ENCODE results near the gene ZHX3. TPM values are rescaled to one million over a fixed set of nuclear protein-coding genes. Genes with fewer than 3 reads are reported as not detected.

ZHX3 gene
- total RNA-seq, 1 donor from 2014 or later: 9.1 TPM

GRCh38 chr20:41204304-41205265 is 112.9 kb downstream of the ZHX3 start:
- H3K27me3 Mint-ChIP-seq: no peaks in the 10 kb centered on the region
- H3K4me3 Mint-ChIP-seq (ENCODE audit: low read depth): no peak overlapping the region
- no peak for DNase-seq (ENCODE audit: low spot score, unreplicated experiment)
- no peaks in the 10 kb centered on the region for H3K9me3 Mint-ChIP-seq (ENCODE audit: low read depth)
- no peaks in the 10 kb centered on the region for H3K4me1 Mint-ChIP-seq (ENCODE audit: low read depth)
- no peak overlapping the region for H3K27ac Mint-ChIP-seq
- TF ChIP-seq CTCF (IDR thresholded peaks at IDR 0.05; ENCODE audit: unreplicated experiment): no peak
- H3K36me3 Mint-ChIP-seq (ENCODE audit: insufficient read depth): peaks cover 9% of the 10 kb centered on the region

GRCh38 chr20:41203660-41204059 is 113.9 kb downstream of the ZHX3 start:
- Mint-ChIP-seq H3K4me3 (ENCODE audit: low read depth) (no peak overlapping the region), H3K4me1 (ENCODE audit: low read depth) (no peaks in the 10 kb centered on the region), H3K36me3 (ENCODE audit: insufficient read depth) (peaks cover 13% of the 10 kb centered on the region), H3K9me3 (ENCODE audit: low read depth) (peaks cover 6% of the 10 kb centered on the region), H3K27ac (no peak overlapping the region), H3K27me3 (no peaks in the 10 kb centered on the region)
- TF ChIP-seq CTCF (IDR thresholded peaks at IDR 0.05; ENCODE audit: unreplicated experiment): no peak
- no peak for DNase-seq (ENCODE audit: low spot score, unreplicated experiment)

GRCh38 chr20:41202426-41202825 is 115.1 kb downstream of the ZHX3 start:
- no peaks in the 10 kb centered on the region for H3K27me3 Mint-ChIP-seq

GRCh38 chr20:41201760-41202159 is 115.8 kb downstream of the ZHX3 start:
- Mint-ChIP-seq H3K4me3 (ENCODE audit: low read depth) (no peak overlapping the region), H3K27me3 (no peaks in the 10 kb centered on the region), H3K36me3 (ENCODE audit: insufficient read depth) (peaks cover 19% of the 10 kb centered on the region), H3K27ac (no peak overlapping the region), H3K4me1 (ENCODE audit: low read depth) (no peaks in the 10 kb centered on the region), H3K9me3 (ENCODE audit: low read depth) (peaks cover 15% of the 10 kb centered on the region)
- no peak for TF ChIP-seq CTCF (IDR thresholded peaks at IDR 0.05; ENCODE audit: unreplicated experiment)
- DNase-seq (ENCODE audit: low spot score, unreplicated experiment): no peak

More at GRCh38 chr20:41202426-41202825, 115.1 kb downstream of the ZHX3 start:
- no peak for DNase-seq (ENCODE audit: low spot score, unreplicated experiment)
- Mint-ChIP-seq H3K27ac (no peak overlapping the region), H3K9me3 (ENCODE audit: low read depth) (peaks cover 12% of the 10 kb centered on the region), H3K36me3 (ENCODE audit: insufficient read depth) (peaks cover 19% of the 10 kb centered on the region), H3K4me3 (ENCODE audit: low read depth) (no peak overlapping the region), H3K4me1 (ENCODE audit: low read depth) (no peaks in the 10 kb centered on the region)
- no peak for TF ChIP-seq CTCF (IDR thresholded peaks at IDR 0.05; ENCODE audit: unreplicated experiment)

GRCh38 chr20:41200446-41201202 is 116.9 kb downstream of the ZHX3 start:
- Mint-ChIP-seq H3K36me3 (ENCODE audit: insufficient read depth) (peaks cover 19% of the 10 kb centered on the region), H3K4me3 (ENCODE audit: low read depth) (no peak overlapping the region), H3K27ac (no peak overlapping the region), H3K9me3 (ENCODE audit: low read depth) (peaks cover 17% of the 10 kb centered on the region), H3K27me3 (no peaks in the 10 kb centered on the region), H3K4me1 (ENCODE audit: low read depth) (no peaks in the 10 kb centered on the region)
- TF ChIP-seq CTCF (IDR thresholded peaks at IDR 0.05; ENCODE audit: unreplicated experiment): no peak
- no peak for DNase-seq (ENCODE audit: low spot score, unreplicated experiment)

All from progenitor cell of endocrine pancreas (in vitro differentiated cells).